ENCODE data around the gene CTNNBL1.

- TF ChIP-seq CTCF (IDR thresholded peaks at IDR 0.05; ENCODE audit: extremely low read depth in 1 of 2, insufficient read depth in 1 of 2, low read depth in 1 of 2, low read length in 2 of 2) (no peak), EZH2 (IDR thresholded peaks at IDR 0.05; ENCODE audit: borderline replicate concordance, low read depth, low read length, severe bottlenecking) (no peak), JUN (IDR thresholded peaks at IDR 0.05; ENCODE audit: borderline replicate concordance, insufficient read depth, insufficient read length, low read depth) (no peak), POLR2AphosphoS5 (IDR thresholded peaks at IDR 0.05; ENCODE audit: insufficient read depth, low read depth, low read length) (no peak), POLR2A (IDR thresholded peaks at IDR 0.05; ENCODE audit: low read depth, low read length) (no peak), FOS (IDR thresholded peaks at IDR 0.05; ENCODE audit: borderline replicate concordance, insufficient read depth, low read length) (no peak), GATA2 (IDR thresholded peaks at IDR 0.05; ENCODE audit: insufficient read depth, insufficient read length, low read depth, low read length) (no peak)
These were observed 35.7 kb upstream of the CTNNBL1 start for GRCh38 chr20:37657924-37658804.
